DOHH2 (cell line): ENCODE measurements around the gene ULBP1.

Experiments
- EZH2phosphoT487 ChIP-seq: fragments of 200-600 bp; sonication (generic); IDR thresholded peaks from 2 replicates; pipeline ENCODE4 v1.6.1; 2017; ENCODE audit warnings: borderline replicate concordance, mild to moderate bottlenecking, antibody characterized with exemption, low read length, moderate library complexity, mixed read lengths
- TF ChIP-seq, protein P1 (sequence below): fragments of 200-600 bp; sonication (generic); IDR thresholded peaks from one replicate; pipeline ENCODE4 v1.5.1; 2014; ENCODE audit warnings: antibody characterized with exemption, mild to moderate bottlenecking, low read depth, low read length; ENCODE audit not compliant: poor library complexity, severe bottlenecking

GRCh38 chr6:149925253-149925973 lies 38.3 kb upstream of the ULBP1 start:
- TF ChIP-seq, protein P1, sequence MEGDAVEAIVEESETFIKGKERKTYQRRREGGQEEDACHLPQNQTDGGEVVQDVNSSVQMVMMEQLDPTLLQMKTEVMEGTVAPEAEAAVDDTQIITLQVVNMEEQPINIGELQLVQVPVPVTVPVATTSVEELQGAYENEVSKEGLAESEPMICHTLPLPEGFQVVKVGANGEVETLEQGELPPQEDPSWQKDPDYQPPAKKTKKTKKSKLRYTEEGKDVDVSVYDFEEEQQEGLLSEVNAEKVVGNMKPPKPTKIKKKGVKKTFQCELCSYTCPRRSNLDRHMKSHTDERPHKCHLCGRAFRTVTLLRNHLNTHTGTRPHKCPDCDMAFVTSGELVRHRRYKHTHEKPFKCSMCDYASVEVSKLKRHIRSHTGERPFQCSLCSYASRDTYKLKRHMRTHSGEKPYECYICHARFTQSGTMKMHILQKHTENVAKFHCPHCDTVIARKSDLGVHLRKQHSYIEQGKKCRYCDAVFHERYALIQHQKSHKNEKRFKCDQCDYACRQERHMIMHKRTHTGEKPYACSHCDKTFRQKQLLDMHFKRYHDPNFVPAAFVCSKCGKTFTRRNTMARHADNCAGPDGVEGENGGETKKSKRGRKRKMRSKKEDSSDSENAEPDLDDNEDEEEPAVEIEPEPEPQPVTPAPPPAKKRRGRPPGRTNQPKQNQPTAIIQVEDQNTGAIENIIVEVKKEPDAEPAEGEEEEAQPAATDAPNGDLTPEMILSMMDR: no peak
- TF ChIP-seq EZH2phosphoT487: no peak
